GM11168 (cell line): Measurements from ENCODE around the gene SSR1.
"Not testable (repeated sequence)": the region's sequence is repeated elsewhere in the genome, so short reads cannot be mapped to it uniquely, and the experiment has no call there.

Source experiments
- in situ Hi-C: fragments of 300-500 bp; cut with MboI; formaldehyde crosslinking; loops from one replicate; pipeline ENCODE4 v1.12.0; 2022; ENCODE audit warnings: low sequenced_read_pairs; ENCODE audit not compliant: unreplicated experiment

The SSR1 gene

GRCh38 chr6:7312616-7313504 is at the start of gene SSR1:
Gene SSR1 (minus strand): TSS chr6:7313199. CDS start chr6:7313120, 79 bp downstream.
- in situ Hi-C loops = no loop called here

- in situ Hi-C loops = not testable (repeated sequence)
These were observed 38.9 kb upstream of the SSR1 start for GRCh38 chr6:7351916-7352315.

- in situ Hi-C loops = not testable (repeated sequence)
These were observed 37.6 kb upstream of the SSR1 start for GRCh38 chr6:7350591-7350990.

GRCh38 chr6:7347551-7347997 is 34.6 kb upstream of the SSR1 start:
- in situ Hi-C loops = not testable (repeated sequence)

GRCh38 chr6:7344773-7345450 is 31.9 kb upstream of the SSR1 start:
- in situ Hi-C loops = not testable (repeated sequence)

GRCh38 chr6:7343546-7344475 is 30.8 kb upstream of the SSR1 start:
- in situ Hi-C loops = no loop called here

- in situ Hi-C loops = no loop called here
These were observed 29.2 kb upstream of the SSR1 start for GRCh38 chr6:7341989-7342742.

- in situ Hi-C loops = no loop called here
These were observed 28.3 kb upstream of the SSR1 start for GRCh38 chr6:7341271-7341670.

- in situ Hi-C loops = not testable (repeated sequence)
These were observed 26.2 kb upstream of the SSR1 start for GRCh38 chr6:7339007-7339732.

GRCh38 chr6:7338031-7338430 is 25.0 kb upstream of the SSR1 start:
- in situ Hi-C loops = no loop called here

- in situ Hi-C loops = no loop called here
These were observed 22.5 kb upstream of the SSR1 start for GRCh38 chr6:7335519-7335918.

GRCh38 chr6:7334685-7335084 is 21.7 kb upstream of the SSR1 start:
- in situ Hi-C loops = no loop called here

- in situ Hi-C loops = no loop called here
These were observed 19.2 kb upstream of the SSR1 start for GRCh38 chr6:7332090-7332745.

GRCh38 chr6:7331452-7331851 is 18.5 kb upstream of the SSR1 start:
- in situ Hi-C loops = no loop called here

- in situ Hi-C loops = no loop called here
These were observed 15.2 kb upstream of the SSR1 start for GRCh38 chr6:7328243-7328642.

- in situ Hi-C loops = no loop called here
These were observed 12.8 kb upstream of the SSR1 start for GRCh38 chr6:7325750-7326149.

- in situ Hi-C loops = no loop called here
These were observed 11.5 kb upstream of the SSR1 start for GRCh38 chr6:7324520-7324919.

GRCh38 chr6:7323074-7323473 is 10.1 kb upstream of the SSR1 start:
- in situ Hi-C loops = no loop called here

- in situ Hi-C loops = not testable (repeated sequence)
These were observed 8.9 kb upstream of the SSR1 start for GRCh38 chr6:7321866-7322265.
